Panc1 (cell line): ENCODE results near the gene AKAP13. TPM values are rescaled to one million over a fixed set of nuclear protein-coding genes. Genes with fewer than 3 reads are reported as not detected.

ENCODE experiments used
- ATAC-seq: fragments of 200-7000 bp; cut with Tn5 transposase; 2 replicates; pipeline ENCODE4 v1.9.1; 2020; ENCODE audit warnings: mild to moderate bottlenecking, moderate library complexity
- BruUV-seq: library from RNA; stranded (reverse); fragments of 400-500 nt; replicated peaks from 2 replicates; lab custom pipeline; 2021; lab: Mats Ljungman, UMichigan
- CTCF ChIA-PET: fragments of 300-600 bp; sonication (Branson Sonifier 250); formaldehyde crosslinking; loops from one replicate; lab custom pipeline; 2022; ENCODE audit warnings: antibody characterized with exemption; lab: Charles Lee
- POLR2A ChIA-PET: fragments of 300-600 bp; sonication (Branson Sonifier 250); formaldehyde crosslinking; loops from one replicate; lab custom pipeline; 2022; ENCODE audit warnings: antibody characterized with exemption; lab: Charles Lee
- DNase-seq: peaks from one replicate; pipeline ENCODE4 v3.0.0-alpha.2; 2010; ENCODE audit warnings: low read depth, low spot score
- H3K27ac ChIP-seq: 2 replicates; pipeline ENCODE4 v1.5.1; 2011; ENCODE audit warnings: mild to moderate bottlenecking, low read length, inconsistent platforms
- H3K27me3 ChIP-seq: fragments of 200-500 bp; sonication (Bioruptor generic); 2 replicates; pipeline ENCODE4 v1.6.0; 2014; ENCODE audit warnings: low read length, inconsistent platforms; ENCODE audit not compliant: control insufficient read depth, insufficient read depth
- H3K36me3 ChIP-seq: fragments of 200-500 bp; sonication (Bioruptor generic); 2 replicates; pipeline ENCODE4 v1.5.1; 2014; ENCODE audit warnings: inconsistent platforms, mild to moderate bottlenecking, low read length, moderate library complexity; ENCODE audit not compliant: control insufficient read depth, insufficient read depth
- H3K4me1 ChIP-seq: 2 replicates; pipeline ENCODE4 v1.5.1; 2011; ENCODE audit warnings: inconsistent platforms, mild to moderate bottlenecking, low read length, moderate library complexity; ENCODE audit not compliant: control insufficient read depth, insufficient read depth
- H3K4me3 ChIP-seq, 2 experiments: 2 replicates each; pipeline ENCODE4 v1.5.1; 2011 to 2012; ENCODE audit warnings: low read depth in 2 of 2, low read length in 2 of 2, mild to moderate bottlenecking in 2 of 2, inconsistent platforms in 1 of 2, moderate library complexity in 1 of 2
- H3K9me3 ChIP-seq: fragments of 200-500 bp; sonication (Bioruptor generic); 2 replicates; pipeline ENCODE4 v1.5.1; 2014; ENCODE audit warnings: low read depth, mild to moderate bottlenecking, inconsistent platforms, low read length, moderate library complexity; ENCODE audit not compliant: control insufficient read depth, insufficient read depth
- CTCF ChIP-seq: fragments of 450-650 bp; IDR thresholded peaks from 2 replicates; pipeline ENCODE4 v1.5.1; 2017; ENCODE audit warnings: mild to moderate bottlenecking
- POLR2AphosphoS5 ChIP-seq: IDR thresholded peaks from 2 replicates; pipeline ENCODE4 v1.6.1; 2012; ENCODE audit warnings: mild to moderate bottlenecking, low read depth, low read length, moderate library complexity
- SIN3A ChIP-seq: IDR thresholded peaks from 2 replicates; pipeline ENCODE4 v1.6.1; 2012; ENCODE audit warnings: low read depth, mild to moderate bottlenecking, low read length, moderate library complexity, borderline replicate concordance; ENCODE audit not compliant: insufficient read depth
- TCF7L2 ChIP-seq: IDR thresholded peaks from 2 replicates; pipeline ENCODE4 v1.6.1; 2011; ENCODE audit warnings: mild to moderate bottlenecking, low read depth, low read length, inconsistent platforms
- in situ Hi-C: cut with HindIII; loops from 2 replicates; pipeline ENCODE4 v1.10.0; 2016; ENCODE audit warnings: low sequenced_read_pairs, low pct_unique_long_range_greater_than_20kb
- intact Hi-C: fragments of 100-400 bp; cut with micrococcal nuclease; formaldehyde crosslinking; loops from one replicate; pipeline ENCODE4 v1.10.0; 2022; ENCODE audit not compliant: unreplicated experiment
- total RNA-seq: library from RNA; stranded (reverse); gene quantifications from one replicate; pipeline ENCODE4 v1.2.1, GENCODE V29; 2021; ENCODE audit not compliant: unreplicated experiment
- TF ChIP-seq, protein P1 (sequence below), 2 experiments: IDR thresholded peaks; 2 replicates each; pipeline ENCODE4 v1.6.1; 2011 to 2012; ENCODE audit warnings: low read depth in 2 of 2, control low read depth in 1 of 2, low read length in 1 of 2, mild to moderate bottlenecking in 1 of 2, moderate library complexity in 1 of 2; ENCODE audit not compliant: insufficient read depth in 1 of 2

Gene AKAP13
- total RNA-seq, 1 experiment from 2014 or later = 94.2 TPM

GRCh38 chr15:85520650-85521049 lies 140.2 kb downstream of the AKAP13 start:
- BruUV-seq = no TSS peak
- DNase-seq (no peak), ATAC-seq (peak; percentile 31; the same call in 1 of the 2 replicates)
- Histone ChIP-seq H3K27ac (no peak overlapping the region), H3K4me3 (no peak overlapping the region), H3K9me3 (no peaks in the 10 kb centered on the region), H3K27me3 (no peaks in the 10 kb centered on the region), H3K4me1 (no peaks in the 10 kb centered on the region), H3K36me3 (no peaks in the 10 kb centered on the region)
- in situ Hi-C loops (no loop called here), intact Hi-C loops (no loop called here)
- CTCF ChIA-PET = no interaction called here
- TF ChIP-seq SIN3A (no peak), POLR2AphosphoS5 (no peak), CTCF (no peak), TCF7L2 (no peak)
- TF ChIP-seq, protein P1, sequence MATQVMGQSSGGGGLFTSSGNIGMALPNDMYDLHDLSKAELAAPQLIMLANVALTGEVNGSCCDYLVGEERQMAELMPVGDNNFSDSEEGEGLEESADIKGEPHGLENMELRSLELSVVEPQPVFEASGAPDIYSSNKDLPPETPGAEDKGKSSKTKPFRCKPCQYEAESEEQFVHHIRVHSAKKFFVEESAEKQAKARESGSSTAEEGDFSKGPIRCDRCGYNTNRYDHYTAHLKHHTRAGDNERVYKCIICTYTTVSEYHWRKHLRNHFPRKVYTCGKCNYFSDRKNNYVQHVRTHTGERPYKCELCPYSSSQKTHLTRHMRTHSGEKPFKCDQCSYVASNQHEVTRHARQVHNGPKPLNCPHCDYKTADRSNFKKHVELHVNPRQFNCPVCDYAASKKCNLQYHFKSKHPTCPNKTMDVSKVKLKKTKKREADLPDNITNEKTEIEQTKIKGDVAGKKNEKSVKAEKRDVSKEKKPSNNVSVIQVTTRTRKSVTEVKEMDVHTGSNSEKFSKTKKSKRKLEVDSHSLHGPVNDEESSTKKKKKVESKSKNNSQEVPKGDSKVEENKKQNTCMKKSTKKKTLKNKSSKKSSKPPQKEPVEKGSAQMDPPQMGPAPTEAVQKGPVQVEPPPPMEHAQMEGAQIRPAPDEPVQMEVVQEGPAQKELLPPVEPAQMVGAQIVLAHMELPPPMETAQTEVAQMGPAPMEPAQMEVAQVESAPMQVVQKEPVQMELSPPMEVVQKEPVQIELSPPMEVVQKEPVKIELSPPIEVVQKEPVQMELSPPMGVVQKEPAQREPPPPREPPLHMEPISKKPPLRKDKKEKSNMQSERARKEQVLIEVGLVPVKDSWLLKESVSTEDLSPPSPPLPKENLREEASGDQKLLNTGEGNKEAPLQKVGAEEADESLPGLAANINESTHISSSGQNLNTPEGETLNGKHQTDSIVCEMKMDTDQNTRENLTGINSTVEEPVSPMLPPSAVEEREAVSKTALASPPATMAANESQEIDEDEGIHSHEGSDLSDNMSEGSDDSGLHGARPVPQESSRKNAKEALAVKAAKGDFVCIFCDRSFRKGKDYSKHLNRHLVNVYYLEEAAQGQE (IDR thresholded peaks at IDR 0.05; ENCODE audit: insufficient read depth in 1 of 2, low read depth in 2 of 2, low read length in 1 of 2) = no peak
- POLR2A ChIA-PET = no interaction called here

GRCh38 chr15:85523530-85523929 lies 143.1 kb downstream of the AKAP13 start:
- in situ Hi-C loops (no loop called here), intact Hi-C loops (no loop called here)
- POLR2A ChIA-PET = no interaction called here
- H3K36me3 ChIP-seq = no peaks in the 10 kb centered on the region
- H3K4me1 ChIP-seq = no peaks in the 10 kb centered on the region
- no TSS peak for BruUV-seq
- DNase-seq (no peak), ATAC-seq (no peak)
- TF ChIP-seq POLR2AphosphoS5 (no peak), TCF7L2 (no peak), SIN3A (no peak), CTCF (no peak)
- TF ChIP-seq, protein P1 (IDR thresholded peaks at IDR 0.05; ENCODE audit: insufficient read depth in 1 of 2, low read depth in 2 of 2, low read length in 1 of 2) = no peak
- H3K27me3 ChIP-seq = no peaks in the 10 kb centered on the region
- H3K4me3 ChIP-seq = no peak overlapping the region
- no peak overlapping the region for H3K27ac ChIP-seq
- CTCF ChIA-PET = no interaction called here
- H3K9me3 ChIP-seq = no peaks in the 10 kb centered on the region
